K562 (cell line): ENCODE measurements around the gene AKAP14. TPM values are rescaled to one million over a fixed set of nuclear protein-coding genes. Genes with fewer than 3 reads are reported as not detected.

Experiments used
- ATAC-seq: fragments of 200-7000 bp; cut with Tn5 transposase; 3 replicates; pipeline ENCODE4 v1.9.1; 2020; ENCODE audit warnings: moderate library complexity
- BruUV-seq: library from RNA; stranded (reverse); fragments of 400-500 nt; replicated peaks from 2 replicates; lab custom pipeline; 2021; lab: Mats Ljungman, UMichigan
- CTCF ChIA-PET: fragments of 300-600 bp; formaldehyde crosslinking; extraction: SDS; loops from one replicate; lab custom pipeline; 2021; ENCODE audit warnings: low intra/inter-chr PET ratio; lab: Yijun Ruan, JAX
- POLR2A ChIA-PET: fragments of 300-600, 350-650 bp; sonication (Branson Sonifier 250); formaldehyde crosslinking; extraction: SDS; loops from one replicate; lab custom pipeline; 2021; ENCODE audit warnings: antibody characterized with exemption, inconsistent platforms; lab: Yijun Ruan, JAX
- DNase-seq, 4 experiments: peaks; one replicate each; pipeline versions ENCODE4 v3.0.0 to v3.0.0-alpha.2; 2011 to 2018; ENCODE audit warnings: low spot score in 3 of 4, mixed read lengths in 3 of 4; ENCODE audit errors: extremely low read depth in 1 of 4
- FAIRE-seq: peaks from 2 replicates; lab custom pipeline; 2011; peaks lifted over from hg19 to GRCh38; lab: Jason Lieb, UNC
- H2AFZ ChIP-seq: 2 replicates; pipeline ENCODE4 v1.6.0; 2011; ENCODE audit warnings: low read depth, low read length, control low read depth, inconsistent platforms
- H3K27ac ChIP-seq: fragments of 200-600 bp; 3 replicates; pipeline ENCODE4 v1.8.0; 2011; ENCODE audit warnings: low read depth, mild to moderate bottlenecking, control low read depth, inconsistent platforms, low read length, moderate library complexity, mixed read lengths; ENCODE audit errors: extremely low read depth
- H3K27me3 ChIP-seq, 2 experiments: fragments of 300-600 bp in 1 of 2; 2 replicates in 1 of 2; 3 replicates in 1 of 2; pipeline versions ENCODE4 v1.6.0 to v1.8.0; 2011; ENCODE audit warnings: inconsistent platforms in 2 of 2, low read length in 2 of 2, mild to moderate bottlenecking in 1 of 2, mixed read lengths in 1 of 2, moderate library complexity in 1 of 2; ENCODE audit not compliant: control insufficient read depth in 2 of 2, insufficient read depth in 2 of 2
- H3K36me3 ChIP-seq: fragments of 300-600 bp; 3 replicates; pipeline ENCODE4 v1.8.0; 2011; ENCODE audit warnings: mild to moderate bottlenecking, low read length, inconsistent platforms; ENCODE audit not compliant: control insufficient read depth, insufficient read depth
- H3K4me1 ChIP-seq, 2 experiments: fragments of 200-600 bp in 1 of 2; replicated peaks in 1 of 2; 2 replicates in 1 of 2; 3 replicates in 1 of 2; pipeline versions ENCODE4 v1.5.1 to v1.8.0; 2011; ENCODE audit warnings: inconsistent platforms in 2 of 2, low read length in 2 of 2, mild to moderate bottlenecking in 1 of 2, mixed read lengths in 1 of 2, moderate library complexity in 1 of 2; ENCODE audit not compliant: control insufficient read depth in 2 of 2, insufficient read depth in 2 of 2
- H3K4me2 ChIP-seq: 2 replicates; pipeline ENCODE4 v1.6.1; 2011; ENCODE audit warnings: low read length, control low read depth, inconsistent platforms, mixed read lengths; ENCODE audit not compliant: insufficient read depth
- H3K4me3 ChIP-seq: fragments of 200-600 bp; sonication (generic), shearing (Covaris generic); 2 replicates; pipeline ENCODE4 v1.5.1; 2016; ENCODE audit warnings: control low read depth, inconsistent platforms
- H3K79me2 ChIP-seq: fragments of 200-600 bp; 3 replicates; pipeline ENCODE4 v1.8.0; 2011; ENCODE audit warnings: low read length, inconsistent platforms; ENCODE audit not compliant: control insufficient read depth, insufficient read depth
- H3K9ac ChIP-seq, 2 experiments: 2 replicates each; pipeline versions ENCODE4 v1.6.0 to v1.6.1; 2011; ENCODE audit warnings: low read depth in 2 of 2, low read length in 2 of 2, control low read depth in 1 of 2, inconsistent platforms in 1 of 2, mild to moderate bottlenecking in 1 of 2, mixed read lengths in 1 of 2; ENCODE audit not compliant: insufficient read depth in 1 of 2
- H3K9me1 ChIP-seq: one replicate; pipeline ENCODE4 v1.6.0; 2011; ENCODE audit warnings: inconsistent platforms, mild to moderate bottlenecking, low read length, moderate library complexity; ENCODE audit not compliant: control insufficient read depth, insufficient read depth
- H3K9me3 ChIP-seq: replicated peaks from 2 replicates; pipeline ENCODE4 v1.5.1; 2011; ENCODE audit warnings: low read depth, low read length, inconsistent platforms; ENCODE audit not compliant: control insufficient read depth, insufficient read depth
- H4K20me1 ChIP-seq: replicated peaks from 2 replicates; pipeline ENCODE4 v1.6.1; 2011; ENCODE audit warnings: low read length, inconsistent platforms, mixed read lengths; ENCODE audit not compliant: control insufficient read depth, insufficient read depth
- BCOR ChIP-seq: fragments of 450-650 bp; IDR thresholded peaks from 2 replicates; pipeline ENCODE4 v1.6.1; 2016
- FOXK2 ChIP-seq, 2 experiments: fragments of 450-650 bp; IDR thresholded peaks in 1 of 2; conservative IDR thresholded peaks in 1 of 2; 2 replicates each; pipeline ENCODE4 v1.6.1; 2016; ENCODE audit warnings: low read depth in 2 of 2, mild to moderate bottlenecking in 1 of 2
- GABPA ChIP-seq: fragments of 200-800 bp; sonication (Bioruptor generic); conservative IDR thresholded peaks from 2 replicates; pipeline ENCODE4 v1.6.1; 2016; ENCODE audit warnings: low read depth, missing genetic modification characterization, missing compliant biosample characterization
- HDAC1 ChIP-seq, 2 experiments: fragments of 450-650 bp; IDR thresholded peaks; 2 replicates each; pipeline ENCODE4 v1.6.1; 2016 to 2017; ENCODE audit warnings: inconsistent platforms in 1 of 2, mild to moderate bottlenecking in 1 of 2, moderate library complexity in 1 of 2
- HNRNPL ChIP-seq: fragments of 200-400 bp; formaldehyde crosslinking; IDR thresholded peaks from 2 replicates; pipeline ENCODE4 v1.6.1; 2017; ENCODE audit warnings: low read depth, mild to moderate bottlenecking, low read length
- KLF16 ChIP-seq: IDR thresholded peaks from 2 replicates; pipeline ENCODE4 v1.6.1; 2016; ENCODE audit warnings: antibody characterized with exemption
- MAFK ChIP-seq: IDR thresholded peaks from 2 replicates; pipeline ENCODE4 v1.6.1; 2011; ENCODE audit warnings: low read length, improper control_type of control experiment
- MAZ ChIP-seq, 2 experiments: fragments of 450-650 bp in 1 of 2; sonication (generic) in 1 of 2; formaldehyde crosslinking; IDR thresholded peaks in 1 of 2; conservative IDR thresholded peaks in 1 of 2; 2 replicates each; pipeline versions ENCODE4 v1.4.0 to v1.5.0; 2020; ENCODE audit warnings: mild to moderate bottlenecking in 1 of 2, missing genetic modification reagents in 1 of 2
- MYNN ChIP-seq, 2 experiments: sonication (generic); formaldehyde crosslinking in 1 of 2; IDR thresholded peaks; 2 replicates each; pipeline versions ENCODE4 v1.5.0 to v1.6.1; 2016 to 2020; ENCODE audit warnings: antibody characterized with exemption in 1 of 2, missing genetic modification reagents in 1 of 2
- NR2C2 ChIP-seq, 2 experiments: fragments of 200-800 bp in 1 of 2; sonication (Bioruptor generic) in 1 of 2; sonication (generic) in 1 of 2; formaldehyde crosslinking in 1 of 2; IDR thresholded peaks; 2 replicates each; pipeline versions ENCODE4 v1.6.1 to v1.8.0; 2016 to 2022; ENCODE audit warnings: mild to moderate bottlenecking in 1 of 2, missing compliant biosample characterization in 1 of 2, missing genetic modification characterization in 1 of 2, missing genetic modification reagents in 1 of 2
- PHF21A ChIP-seq: fragments of 450-650 bp; IDR thresholded peaks from 2 replicates; pipeline ENCODE4 v1.6.1; 2017; ENCODE audit warnings: low read depth, borderline replicate concordance
- PHF8 ChIP-seq: fragments of 200-600 bp; sonication (generic); IDR thresholded peaks from 2 replicates; pipeline ENCODE4 v1.6.1; 2012; ENCODE audit warnings: mixed run types, mild to moderate bottlenecking, inconsistent platforms, low read length, moderate library complexity, borderline replicate concordance
- POLR3A ChIP-seq: IDR thresholded peaks from 2 replicates; pipeline ENCODE4 v1.6.1; 2011; ENCODE audit warnings: borderline replicate concordance, mild to moderate bottlenecking, moderate library complexity; ENCODE audit not compliant: insufficient read length, insufficient read depth; ENCODE audit errors: extremely low read depth
- RBFOX2 ChIP-seq: fragments of 200-400 bp; formaldehyde crosslinking; IDR thresholded peaks from 2 replicates; pipeline ENCODE4 v1.6.1; 2017; ENCODE audit warnings: low read depth, mild to moderate bottlenecking, low read length, moderate library complexity
- ZNF263 ChIP-seq: sonication (generic); formaldehyde crosslinking; IDR thresholded peaks from 2 replicates; pipeline ENCODE4 v1.8.0; 2022; ENCODE audit warnings: mild to moderate bottlenecking, missing genetic modification reagents, borderline replicate concordance
- ZNF583 ChIP-seq: fragments of 250-450 bp; sonication (Bioruptor Pico); IDR thresholded peaks from 2 replicates; pipeline ENCODE4 v1.4.0; 2020
- ZNF668 ChIP-seq: fragments of 250-450 bp; sonication (Bioruptor Pico); IDR thresholded peaks from 2 replicates; pipeline ENCODE4 v1.8.0; 2022; ENCODE audit warnings: mild to moderate bottlenecking, inconsistent platforms
- WGBS: fragments of 100-300 bp; shearing (Covaris generic); methylation state at CpG from one replicate; pipeline ENCODE4 v1.1.6; 2016; ENCODE audit warnings: low coverage, mixed read lengths; ENCODE audit not compliant: insufficient coverage; ENCODE audit errors: missing lambda C conversion rate; 5-methylcytosine and 5-hydroxymethylcytosine counted together
- in situ Hi-C: fragments of 300-500 bp; cut with MboI; formaldehyde crosslinking; loops from 4 replicates; pipeline ENCODE4 v1.15.0; 2018; ENCODE audit warnings: inconsistent platforms, mixed read lengths
- intact Hi-C: fragments of 100-400 bp; cut with micrococcal nuclease; formaldehyde crosslinking; loops from 2 replicates; pipeline ENCODE4 v1.14.2; 2022
- polyA plus RNA-seq, 8 experiments: library from polyadenylated mRNA; depleted of rRNA in 4 of 8; stranded (reverse) in 5 of 8; unstranded in 3 of 8; fragments of >200 nt; fragmentation: Nextera tagmentation in 2 of 8; fragmentation: Illumina TruSeq in 1 of 8; extraction: Ambion mirVana in 2 of 8; extraction: Trizol in 1 of 8; gene quantifications; 2 replicates each; pipeline versions ENCODE4 v1.2.1 to v1.2.3, GENCODE V29; 2011 to 2014; ENCODE audit warnings: inconsistent platforms in 1 of 8, missing spikeins in 1 of 8
- total RNA-seq, 7 experiments: library from RNA; depleted of rRNA in 6 of 7; stranded (reverse); fragments of >200 nt in 6 of 7; fragmentation: Illumina TruSeq in 2 of 7; extraction: Trizol in 2 of 7; gene quantifications; 2 replicates each; pipeline versions ENCODE4 v1.2.1 to v1.2.3, GENCODE V29; 2011 to 2021; ENCODE audit warnings: low replicate concordance in 1 of 7
- TF ChIP-seq, protein P1 (sequence below): sonication (generic); formaldehyde crosslinking; IDR thresholded peaks from 2 replicates; pipeline ENCODE4 v1.8.1; 2023; ENCODE audit warnings: mild to moderate bottlenecking, missing genetic modification reagents
- TF ChIP-seq, protein P2 (sequence below): fragments of 250-450 bp; sonication (Bioruptor Pico); IDR thresholded peaks from 2 replicates; pipeline ENCODE4 v1.8.0; 2022; ENCODE audit warnings: inconsistent platforms

AKAP14 gene
- total and polyA plus RNA-seq, 9 of the 15 experiments (the other 6 are each of a cell fraction or from before 2014, with no cell fraction given), result not detected

DNA sequence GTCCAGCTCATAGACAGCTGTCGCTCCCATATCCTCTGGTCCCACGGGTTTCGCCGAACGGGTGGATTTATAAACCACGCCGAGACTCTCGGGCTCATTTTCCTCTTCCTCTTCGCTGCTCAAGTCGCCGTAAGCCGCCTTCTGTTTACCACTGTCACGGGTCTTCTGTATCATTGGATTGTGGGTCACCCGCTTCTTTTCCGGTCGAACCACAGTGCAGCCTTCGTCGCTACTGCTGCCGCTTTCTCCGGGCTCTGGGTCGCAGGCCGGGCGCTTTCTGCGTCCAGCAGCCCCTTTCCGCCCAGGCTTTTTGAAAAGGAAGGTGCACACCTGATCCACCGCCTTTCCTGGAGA lies 24.5 kb upstream of the AKAP14 start:
- Histone ChIP-seq H3K9ac (peak overlapping the region; percentile 95 to 100), H3K36me3 (peaks cover 31% of the 10 kb centered on the region; the same call in 2 of the 3 replicates), H3K27me3 (no peaks in the 10 kb centered on the region), H3K4me3 (peak overlapping the region; percentile 94), H3K4me1 (peaks cover 0 to 6% of the 10 kb centered on the region in 2 experiments; a peak in 2 of 5 replicates), H4K20me1 (no peaks in the 10 kb centered on the region; the same call in 1 of the 2 replicates), H3K9me1 (no peaks in the 10 kb centered on the region), H2AFZ (peak overlapping the region; percentile 89), H3K4me2 (peak overlapping the region; percentile 97), H3K9me3 (no peaks in the 10 kb centered on the region), H3K27ac (peak overlapping the region; percentile 99), H3K79me2 (peaks cover 64% of the 10 kb centered on the region)
- FAIRE-seq, result no peak
- ATAC-seq, result peak; percentile 42
- 0% methylated on average over 12 of the region's 26 CpGs for WGBS
- BruUV-seq, result TSS peak; percentile 83
- ChIA-PET POLR2A (interaction anchor here (0.5 to 4.1 kb wide), 10 partner anchors 7 to 178 kb away, joined by 3 to 30 read pairs (median 6); partner anchors contain the start of genes RPL39, SEPTIN6 and UPF3B), CTCF (no interaction called here)
- peak in 1 of 4 experiments; percentile 26 for DNase-seq
- intact Hi-C loops, result loop anchor here (2.0 kb wide), 1 partner anchor 18 kb away; the partner anchor contains the start of gene UPF3B
- in situ Hi-C loops, result loop anchor here (10.0 kb wide), 1 partner anchor 356 kb away; no protein-coding TSS in a partner anchor
- TF ChIP-seq FOXK2 (conservative IDR thresholded peaks at IDR 0.05 in 1 of 2, IDR thresholded peaks at IDR 0.05 in 1 of 2; ENCODE audit: low read depth in 2 of 2) (peak in 1 of 2 experiments; percentile 8; a peak in 1 of 4 replicates), PHF8 (no peak), RBFOX2 (no peak), ZNF263 (CRISPR knock-in tag) (0 out of 2 replicates have a peak, but pooled peaks have one; percentile 15), MYNN (IDR thresholded peaks at IDR 0.05) (no peak), MYNN (CRISPR knock-in tag; IDR thresholded peaks at IDR 0.05) (no peak), GABPA (tag) (no peak), BCOR (no peak), PHF21A (0 out of 2 replicates have a peak, but pooled peaks have one; percentile 31), NR2C2 (CRISPR knock-in tag; IDR thresholded peaks at IDR 0.05) (no peak), NR2C2 (tag; IDR thresholded peaks at IDR 0.05) (no peak), ZNF668 (CRISPR knock-in tag) (no peak), HNRNPL (no peak), MAFK (no peak), KLF16 (no peak), MAZ (CRISPR knock-in tag; conservative IDR thresholded peaks at IDR 0.05 in 1 of 2, IDR thresholded peaks at IDR 0.05 in 1 of 2) (no peak), ZNF583 (CRISPR knock-in tag) (no peak), HDAC1 (IDR thresholded peaks at IDR 0.05) (peak in 1 of 2 experiments; percentile 32; a peak in 2 of 4 replicates), POLR3A (no peak)
- TF ChIP-seq, protein P1, sequence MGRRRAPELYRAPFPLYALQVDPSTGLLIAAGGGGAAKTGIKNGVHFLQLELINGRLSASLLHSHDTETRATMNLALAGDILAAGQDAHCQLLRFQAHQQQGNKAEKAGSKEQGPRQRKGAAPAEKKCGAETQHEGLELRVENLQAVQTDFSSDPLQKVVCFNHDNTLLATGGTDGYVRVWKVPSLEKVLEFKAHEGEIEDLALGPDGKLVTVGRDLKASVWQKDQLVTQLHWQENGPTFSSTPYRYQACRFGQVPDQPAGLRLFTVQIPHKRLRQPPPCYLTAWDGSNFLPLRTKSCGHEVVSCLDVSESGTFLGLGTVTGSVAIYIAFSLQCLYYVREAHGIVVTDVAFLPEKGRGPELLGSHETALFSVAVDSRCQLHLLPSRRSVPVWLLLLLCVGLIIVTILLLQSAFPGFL (CRISPR knock-in tag), result 0 out of 2 replicates have a peak, but pooled peaks have one; percentile 25
- TF ChIP-seq, protein P2, sequence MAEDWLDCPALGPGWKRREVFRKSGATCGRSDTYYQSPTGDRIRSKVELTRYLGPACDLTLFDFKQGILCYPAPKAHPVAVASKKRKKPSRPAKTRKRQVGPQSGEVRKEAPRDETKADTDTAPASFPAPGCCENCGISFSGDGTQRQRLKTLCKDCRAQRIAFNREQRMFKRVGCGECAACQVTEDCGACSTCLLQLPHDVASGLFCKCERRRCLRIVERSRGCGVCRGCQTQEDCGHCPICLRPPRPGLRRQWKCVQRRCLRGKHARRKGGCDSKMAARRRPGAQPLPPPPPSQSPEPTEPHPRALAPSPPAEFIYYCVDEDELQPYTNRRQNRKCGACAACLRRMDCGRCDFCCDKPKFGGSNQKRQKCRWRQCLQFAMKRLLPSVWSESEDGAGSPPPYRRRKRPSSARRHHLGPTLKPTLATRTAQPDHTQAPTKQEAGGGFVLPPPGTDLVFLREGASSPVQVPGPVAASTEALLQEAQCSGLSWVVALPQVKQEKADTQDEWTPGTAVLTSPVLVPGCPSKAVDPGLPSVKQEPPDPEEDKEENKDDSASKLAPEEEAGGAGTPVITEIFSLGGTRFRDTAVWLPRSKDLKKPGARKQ (CRISPR knock-in tag), result no peak
